SU-DHL-6 (cell line): ENCODE results near the gene EYS.

Source experiments
- H2AFZ ChIP-seq: fragments of 200-600 bp; sonication (generic); 2 replicates; pipeline ENCODE4 v1.6.1; 2014; ENCODE audit warnings: low read depth, mild to moderate bottlenecking, moderate library complexity, mixed read lengths, antibody characterized with exemption, low read length; ENCODE audit not compliant: severe bottlenecking
- H3F3A ChIP-seq: fragments of 200-600 bp; shearing (Covaris generic); 2 replicates; pipeline ENCODE4 v1.6.0; 2016; ENCODE audit warnings: antibody characterized with exemption, mild to moderate bottlenecking; ENCODE audit not compliant: insufficient read depth
- H3K27ac ChIP-seq: fragments of 200-600 bp; sonication (generic); 2 replicates; pipeline ENCODE4 v1.5.1; 2016; ENCODE audit warnings: low read depth, mild to moderate bottlenecking, low read length, moderate library complexity, mixed read lengths
- H3K27me3 ChIP-seq: fragments of 200-600 bp; sonication (generic), shearing (Covaris generic); 2 replicates; pipeline ENCODE4 v1.6.0; 2014; ENCODE audit warnings: mild to moderate bottlenecking, low read length
- H3K36me3 ChIP-seq: fragments of 200-600 bp; sonication (generic); 2 replicates; pipeline ENCODE4 v1.6.1; 2014; ENCODE audit warnings: mild to moderate bottlenecking, low read length, mixed read lengths
- H3K4me2 ChIP-seq: fragments of 300-600, 200-600 bp; shearing (Covaris generic), sonication (generic); 2 replicates; pipeline ENCODE4 v1.6.0; 2014; ENCODE audit warnings: low read length, low read depth, mild to moderate bottlenecking; ENCODE audit not compliant: poor library complexity, severe bottlenecking
- H3K4me3 ChIP-seq: fragments of 200-600 bp; sonication (generic); 2 replicates; pipeline ENCODE4 v1.5.1; 2014; ENCODE audit warnings: antibody characterized with exemption, low read length, mild to moderate bottlenecking, mixed read lengths; ENCODE audit not compliant: insufficient read depth, poor library complexity, severe bottlenecking
- H3K79me2 ChIP-seq: fragments of 200-600 bp; sonication (generic); 2 replicates; pipeline ENCODE4 v1.6.1; 2014; ENCODE audit warnings: mild to moderate bottlenecking, low read length, moderate library complexity; ENCODE audit not compliant: insufficient read depth
- H3K9ac ChIP-seq: fragments of 200-600 bp; sonication (generic); 2 replicates; pipeline ENCODE4 v1.7.0; 2014; ENCODE audit warnings: mild to moderate bottlenecking, low read length
- H3K9me2 ChIP-seq: fragments of 200-600 bp; sonication (generic); replicated peaks from 2 replicates; pipeline ENCODE4 v1.6.1; 2014; ENCODE audit warnings: low read length; ENCODE audit not compliant: insufficient read depth
- H3K9me3 ChIP-seq: fragments of 200-600 bp; sonication (generic); 2 replicates; pipeline ENCODE4 v1.6.1; 2014; ENCODE audit warnings: low read length, mixed read lengths; ENCODE audit not compliant: insufficient read depth
- H4K20me1 ChIP-seq: fragments of 200-600 bp; sonication (generic); 2 replicates; pipeline ENCODE4 v1.6.1; 2014; ENCODE audit warnings: low read depth, mild to moderate bottlenecking, antibody characterized with exemption, low read length, moderate library complexity, mixed read lengths
- EZH2phosphoT487 ChIP-seq: fragments of 200-600 bp; sonication (generic), shearing (Covaris generic); conservative IDR thresholded peaks from 2 replicates; pipeline ENCODE4 v1.6.1; 2018; ENCODE audit warnings: mild to moderate bottlenecking, antibody characterized with exemption, low read length, moderate library complexity, mixed read lengths
- TF ChIP-seq, protein P1 (sequence below): fragments of 200-600 bp; sonication (generic); IDR thresholded peaks from one replicate; pipeline ENCODE4 v1.5.1; 2017; ENCODE audit warnings: antibody characterized with exemption, mild to moderate bottlenecking, low read length, moderate library complexity; ENCODE audit not compliant: insufficient read depth, poor library complexity, severe bottlenecking

Gene EYS

DNA sequence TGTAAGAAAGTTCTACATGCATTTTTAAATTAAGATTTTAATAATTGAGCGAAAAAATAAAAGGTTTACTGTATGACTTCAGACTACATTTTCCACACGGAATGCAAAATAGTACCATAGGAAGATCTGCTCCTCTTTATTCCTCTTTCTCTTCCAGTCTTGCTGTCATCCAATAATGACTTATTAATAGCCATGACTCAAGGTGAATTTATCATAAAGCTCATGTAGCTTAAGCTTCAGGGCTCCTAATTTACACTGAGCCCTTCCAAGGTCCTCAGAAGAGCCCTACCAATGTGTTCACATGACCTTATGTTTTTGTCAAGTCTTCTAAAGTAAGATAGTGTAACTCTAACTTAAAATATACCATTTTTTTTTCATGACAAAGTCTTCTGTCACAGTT, 1561.4 kb downstream of the EYS start:
- Histone ChIP-seq H3K9me2 (no peaks in the 10 kb centered on the region), H3K4me3 (no peak overlapping the region), H3K4me2 (no peak overlapping the region), H3K27ac (no peak overlapping the region), H4K20me1 (no peaks in the 10 kb centered on the region), H3K9me3 (no peaks in the 10 kb centered on the region), H3K27me3 (no peaks in the 10 kb centered on the region), H3K36me3 (no peaks in the 10 kb centered on the region), H3K9ac (no peak overlapping the region), H3K79me2 (no peaks in the 10 kb centered on the region), H3F3A (no peaks in the 10 kb centered on the region), H2AFZ (no peak overlapping the region)
- no peak for TF ChIP-seq EZH2phosphoT487
- TF ChIP-seq, protein P1, sequence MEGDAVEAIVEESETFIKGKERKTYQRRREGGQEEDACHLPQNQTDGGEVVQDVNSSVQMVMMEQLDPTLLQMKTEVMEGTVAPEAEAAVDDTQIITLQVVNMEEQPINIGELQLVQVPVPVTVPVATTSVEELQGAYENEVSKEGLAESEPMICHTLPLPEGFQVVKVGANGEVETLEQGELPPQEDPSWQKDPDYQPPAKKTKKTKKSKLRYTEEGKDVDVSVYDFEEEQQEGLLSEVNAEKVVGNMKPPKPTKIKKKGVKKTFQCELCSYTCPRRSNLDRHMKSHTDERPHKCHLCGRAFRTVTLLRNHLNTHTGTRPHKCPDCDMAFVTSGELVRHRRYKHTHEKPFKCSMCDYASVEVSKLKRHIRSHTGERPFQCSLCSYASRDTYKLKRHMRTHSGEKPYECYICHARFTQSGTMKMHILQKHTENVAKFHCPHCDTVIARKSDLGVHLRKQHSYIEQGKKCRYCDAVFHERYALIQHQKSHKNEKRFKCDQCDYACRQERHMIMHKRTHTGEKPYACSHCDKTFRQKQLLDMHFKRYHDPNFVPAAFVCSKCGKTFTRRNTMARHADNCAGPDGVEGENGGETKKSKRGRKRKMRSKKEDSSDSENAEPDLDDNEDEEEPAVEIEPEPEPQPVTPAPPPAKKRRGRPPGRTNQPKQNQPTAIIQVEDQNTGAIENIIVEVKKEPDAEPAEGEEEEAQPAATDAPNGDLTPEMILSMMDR = no peak

DNA sequence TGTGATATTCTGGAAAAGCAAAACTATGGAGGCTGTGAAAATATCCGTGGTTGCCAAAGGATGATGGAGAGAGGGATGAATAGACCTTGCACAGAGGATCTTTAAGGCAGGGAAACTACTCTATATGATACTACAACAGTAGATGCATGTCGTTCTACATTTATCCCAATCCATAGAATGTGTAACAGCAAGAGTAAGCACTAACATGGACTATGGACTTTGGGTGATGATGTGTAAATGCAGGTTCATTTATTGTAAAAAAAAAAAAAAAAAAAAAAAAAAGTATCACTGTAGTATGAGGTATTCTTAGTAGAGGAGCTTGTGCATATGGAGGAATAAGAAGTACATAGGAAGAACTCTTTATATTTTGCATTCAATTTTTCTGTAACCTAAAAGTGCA, 1563.9 kb downstream of the EYS start:
- Histone ChIP-seq H3K9ac (no peak overlapping the region), H3K79me2 (no peaks in the 10 kb centered on the region), H3K27ac (no peak overlapping the region), H4K20me1 (no peaks in the 10 kb centered on the region), H3K9me3 (no peaks in the 10 kb centered on the region), H3K4me2 (no peak overlapping the region), H3K27me3 (no peaks in the 10 kb centered on the region), H3F3A (no peaks in the 10 kb centered on the region), H2AFZ (no peak overlapping the region), H3K4me3 (no peak overlapping the region), H3K36me3 (no peaks in the 10 kb centered on the region), H3K9me2 (no peaks in the 10 kb centered on the region)
- TF ChIP-seq, protein P1 = no peak
- TF ChIP-seq EZH2phosphoT487 = no peak

DNA sequence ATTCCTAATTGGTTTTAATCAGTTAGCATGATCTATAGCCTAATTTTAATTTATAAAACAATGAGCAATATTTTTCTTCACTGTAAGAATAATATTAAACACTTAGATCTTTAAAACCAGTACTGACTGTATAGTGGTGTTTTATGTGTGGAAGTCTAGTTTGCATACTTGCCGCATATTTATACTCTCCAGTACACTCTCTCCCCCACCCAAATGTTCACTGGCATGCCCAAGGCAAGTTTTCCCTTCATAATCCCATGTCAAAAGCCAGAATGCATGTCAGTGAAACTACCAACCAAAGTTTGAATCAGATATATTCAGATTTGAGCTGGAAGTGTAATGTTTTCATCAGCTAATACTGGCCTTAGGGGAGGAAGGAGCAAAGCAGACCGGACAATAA, 1565.3 kb downstream of the EYS start:
- H3K9me3 ChIP-seq = no peaks in the 10 kb centered on the region
- H3F3A ChIP-seq = no peaks in the 10 kb centered on the region
- H3K9me2 ChIP-seq = no peaks in the 10 kb centered on the region
- no peak overlapping the region for H3K4me3 ChIP-seq
- H3K79me2 ChIP-seq = no peaks in the 10 kb centered on the region
- no peak overlapping the region for H3K27ac ChIP-seq
- no peaks in the 10 kb centered on the region for H4K20me1 ChIP-seq
- no peak overlapping the region for H2AFZ ChIP-seq
- H3K9ac ChIP-seq = no peak overlapping the region
- no peak for TF ChIP-seq EZH2phosphoT487
- TF ChIP-seq, protein P1 = no peak
- H3K27me3 ChIP-seq = no peaks in the 10 kb centered on the region
- H3K4me2 ChIP-seq = no peak overlapping the region
- H3K36me3 ChIP-seq = no peaks in the 10 kb centered on the region
